ENCODE results near the gene PHYKPL. TPM values are rescaled to one million over a fixed set of nuclear protein-coding genes. Genes with fewer than 3 reads are reported as not detected.

PHYKPL gene
- total and polyA plus RNA-seq, 7 donors = 26.0 to 121 (median 47.6) TPM

- no peak for DNase-seq
- H3K4me1 ChIP-seq = no peaks in the 10 kb centered on the region
Observed at GRCh38 chr5:178177569-178177968, 55.0 kb downstream of the PHYKPL start.

GRCh38 chr5:178176791-178177190, 55.8 kb downstream of the PHYKPL start:
- intact Hi-C loops (cut with DNase I) = no loop called here
- Histone ChIP-seq H3K27ac (no peak overlapping the region), H3K36me3 (no peaks in the 10 kb centered on the region), H3K4me3 (no peak overlapping the region), H3K27me3 (peaks cover 0 to 10% (median 0%) of the 10 kb centered on the region in 3 donors), H3K4me1 (no peaks in the 10 kb centered on the region), H3K9me3 (no peaks in the 10 kb centered on the region)
- 75 to 83% methylated on average over 6 of the region's 6 CpGs for WGBS, 2 donors
- no peak for DNase-seq
- TF ChIP-seq POLR2A (IDR thresholded peaks at IDR 0.05) (no peak), EP300 (IDR thresholded peaks at IDR 0.05) (no peak), CTCF (IDR thresholded peaks at IDR 0.05) (no peak), POLR2AphosphoS5 (IDR thresholded peaks at IDR 0.05) (no peak)

More at GRCh38 chr5:178177569-178177968, 55.0 kb downstream of the PHYKPL start:
- peaks cover 0 to 10% (median 0%) of the 10 kb centered on the region in 3 donors for H3K27me3 ChIP-seq
- TF ChIP-seq POLR2A (IDR thresholded peaks at IDR 0.05) (no peak), CTCF (IDR thresholded peaks at IDR 0.05) (no peak), EP300 (IDR thresholded peaks at IDR 0.05) (no peak), POLR2AphosphoS5 (IDR thresholded peaks at IDR 0.05) (no peak)
- H3K4me3 ChIP-seq = no peak overlapping the region
- 82 to 88% methylated on average over 8 of the region's 8 CpGs for WGBS, 2 donors
- H3K9me3 ChIP-seq = no peaks in the 10 kb centered on the region
- H3K36me3 ChIP-seq = no peaks in the 10 kb centered on the region
- no peak overlapping the region for H3K27ac ChIP-seq
- intact Hi-C loops (cut with DNase I) = no loop called here

- intact Hi-C loops (cut with DNase I) = no loop called here
- WGBS, 2 donors = 90 to 91% methylated on average over 3 of the region's 3 CpGs
- no peaks in the 10 kb centered on the region for H3K36me3 ChIP-seq
- H3K4me1 ChIP-seq = no peaks in the 10 kb centered on the region
- no peak overlapping the region for H3K4me3 ChIP-seq
- no peak overlapping the region for H3K27ac ChIP-seq
- H3K9me3 ChIP-seq = no peaks in the 10 kb centered on the region
- DNase-seq = no peak
- no peak for TF ChIP-seq CTCF (IDR thresholded peaks at IDR 0.05)
- no peak for TF ChIP-seq POLR2A (IDR thresholded peaks at IDR 0.05)
- no peak for TF ChIP-seq POLR2AphosphoS5 (IDR thresholded peaks at IDR 0.05)
- no peak for TF ChIP-seq EP300 (IDR thresholded peaks at IDR 0.05)
- H3K27me3 ChIP-seq = peaks cover 0 to under 1% (median 0%) of the 10 kb centered on the region in 3 donors
Observed at GRCh38 chr5:178174456-178174855, 58.1 kb downstream of the PHYKPL start.

- WGBS, 2 donors = 86 to 90% methylated on average over 2 of the region's 2 CpGs
- Histone ChIP-seq H3K36me3 (no peaks in the 10 kb centered on the region), H3K4me1 (no peaks in the 10 kb centered on the region), H3K4me3 (no peak overlapping the region), H3K9me3 (no peaks in the 10 kb centered on the region), H3K27ac (no peak overlapping the region), H3K27me3 (peaks cover 0 to 9% (median 3%) of the 10 kb centered on the region in 3 donors)
- TF ChIP-seq CTCF (IDR thresholded peaks at IDR 0.05) (no peak), POLR2AphosphoS5 (IDR thresholded peaks at IDR 0.05) (no peak), EP300 (IDR thresholded peaks at IDR 0.05) (no peak), POLR2A (IDR thresholded peaks at IDR 0.05) (no peak)
- intact Hi-C loops (cut with DNase I) = no loop called here
- DNase-seq = no peak
Observed at GRCh38 chr5:178170455-178170854, 62.1 kb downstream of the PHYKPL start.

- intact Hi-C loops (cut with DNase I) = no loop called here
Observed at GRCh38 chr5:178165581-178165980, 67.0 kb downstream of the PHYKPL start.

More at GRCh38 chr5:178165581-178165980, 67.0 kb downstream of the PHYKPL start:
- no peak for TF ChIP-seq EP300 (IDR thresholded peaks at IDR 0.05)
- TF ChIP-seq POLR2AphosphoS5 (IDR thresholded peaks at IDR 0.05) = no peak
- TF ChIP-seq CTCF (IDR thresholded peaks at IDR 0.05) = no peak
- no peak for TF ChIP-seq POLR2A (IDR thresholded peaks at IDR 0.05)
- Histone ChIP-seq H3K27me3 (peaks cover 0 to 33% (median 14%) of the 10 kb centered on the region in 3 donors), H3K9me3 (no peaks in the 10 kb centered on the region), H3K36me3 (no peaks in the 10 kb centered on the region), H3K4me1 (peaks cover 0 to 9% (median 9%) of the 10 kb centered on the region in 4 donors), H3K27ac (no peak overlapping the region), H3K4me3 (no peak overlapping the region)
- WGBS, 2 donors = 48 to 53% methylated on average over 38 of the region's 38 CpGs
- no peak for DNase-seq
